ENCODE data around the gene DCST2. TPM values are rescaled to one million over a fixed set of nuclear protein-coding genes. Genes with fewer than 3 reads are reported as not detected.

Gene DCST2
- total RNA-seq, 6 experiments from 2014 or later, result 0.08 to 0.14 TPM; not detected in 4

- Mint-ChIP-seq H3K4me1 (ENCODE audit: low read depth) (peaks cover 29% of the 10 kb centered on the region), H3K27ac (no peak within 1 kb of the TSS), H3K36me3 (ENCODE audit: low read depth) (peaks cover 35% of the 10 kb centered on the region), H3K27me3 (ENCODE audit: insufficient read depth) (peaks cover 7% of the 10 kb centered on the region), H3K4me3 (peak within 1 kb of the TSS; percentile 95; the same call in 1 of the 2 replicates), H3K9me3 (no peaks in the 10 kb centered on the region)
- DNase-seq, result peak; percentile 87
- TF ChIP-seq, protein P1, sequence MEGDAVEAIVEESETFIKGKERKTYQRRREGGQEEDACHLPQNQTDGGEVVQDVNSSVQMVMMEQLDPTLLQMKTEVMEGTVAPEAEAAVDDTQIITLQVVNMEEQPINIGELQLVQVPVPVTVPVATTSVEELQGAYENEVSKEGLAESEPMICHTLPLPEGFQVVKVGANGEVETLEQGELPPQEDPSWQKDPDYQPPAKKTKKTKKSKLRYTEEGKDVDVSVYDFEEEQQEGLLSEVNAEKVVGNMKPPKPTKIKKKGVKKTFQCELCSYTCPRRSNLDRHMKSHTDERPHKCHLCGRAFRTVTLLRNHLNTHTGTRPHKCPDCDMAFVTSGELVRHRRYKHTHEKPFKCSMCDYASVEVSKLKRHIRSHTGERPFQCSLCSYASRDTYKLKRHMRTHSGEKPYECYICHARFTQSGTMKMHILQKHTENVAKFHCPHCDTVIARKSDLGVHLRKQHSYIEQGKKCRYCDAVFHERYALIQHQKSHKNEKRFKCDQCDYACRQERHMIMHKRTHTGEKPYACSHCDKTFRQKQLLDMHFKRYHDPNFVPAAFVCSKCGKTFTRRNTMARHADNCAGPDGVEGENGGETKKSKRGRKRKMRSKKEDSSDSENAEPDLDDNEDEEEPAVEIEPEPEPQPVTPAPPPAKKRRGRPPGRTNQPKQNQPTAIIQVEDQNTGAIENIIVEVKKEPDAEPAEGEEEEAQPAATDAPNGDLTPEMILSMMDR (IDR thresholded peaks at IDR 0.05), result no peak
These were observed 62.8 kb downstream of the DCST2 start, which contains the start of gene SHC1 for GRCh38 chr1:154970631-154971340. TSS of gene SHC1 (minus strand) at chr1:154970747. CDS start at chr1:154970526, 221 bp downstream.

DNA sequence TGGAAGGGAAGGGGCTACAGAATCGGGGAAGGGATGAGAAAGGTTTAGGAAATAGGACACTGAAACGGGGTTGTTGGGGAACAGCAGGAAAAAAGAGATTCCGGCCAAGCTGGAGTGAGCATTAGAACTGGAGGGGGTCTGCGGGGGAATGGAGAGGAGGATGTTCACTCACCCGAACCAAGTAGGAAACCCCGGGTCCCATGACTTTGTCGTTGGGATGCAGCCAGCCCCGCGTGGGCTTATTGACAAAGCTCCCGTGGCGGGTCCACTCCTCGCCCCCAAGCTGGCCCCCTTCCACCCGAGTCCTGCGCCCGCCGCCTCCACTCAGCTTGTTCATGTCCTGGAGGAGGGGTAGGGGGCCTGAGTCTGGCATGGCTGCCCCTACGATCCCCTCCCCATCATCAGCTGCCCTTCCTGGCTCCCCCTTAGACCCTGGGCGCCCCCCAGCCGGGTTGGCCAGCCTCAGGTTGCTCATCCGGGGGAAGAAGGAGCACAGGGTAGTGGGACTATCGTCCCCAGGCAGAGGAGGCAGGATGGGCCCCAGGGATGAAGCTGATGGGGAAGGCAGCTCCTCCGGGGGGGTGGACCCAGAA, 63.6 kb downstream of the DCST2 start:
- peaks cover 7% of the 10 kb centered on the region for H3K27me3 Mint-ChIP-seq (ENCODE audit: insufficient read depth)
- H3K4me1 Mint-ChIP-seq (ENCODE audit: low read depth), result peaks cover 36% of the 10 kb centered on the region
- DNase-seq, result no peak
- H3K9me3 Mint-ChIP-seq, result no peaks in the 10 kb centered on the region
- peaks cover 43% of the 10 kb centered on the region for H3K36me3 Mint-ChIP-seq (ENCODE audit: low read depth)
- H3K4me3 Mint-ChIP-seq, result peak overlapping the region; percentile 95; the same call in 1 of the 2 replicates
- H3K27ac Mint-ChIP-seq, result no peak overlapping the region
- TF ChIP-seq, protein P1 (IDR thresholded peaks at IDR 0.05), result no peak

DNA sequence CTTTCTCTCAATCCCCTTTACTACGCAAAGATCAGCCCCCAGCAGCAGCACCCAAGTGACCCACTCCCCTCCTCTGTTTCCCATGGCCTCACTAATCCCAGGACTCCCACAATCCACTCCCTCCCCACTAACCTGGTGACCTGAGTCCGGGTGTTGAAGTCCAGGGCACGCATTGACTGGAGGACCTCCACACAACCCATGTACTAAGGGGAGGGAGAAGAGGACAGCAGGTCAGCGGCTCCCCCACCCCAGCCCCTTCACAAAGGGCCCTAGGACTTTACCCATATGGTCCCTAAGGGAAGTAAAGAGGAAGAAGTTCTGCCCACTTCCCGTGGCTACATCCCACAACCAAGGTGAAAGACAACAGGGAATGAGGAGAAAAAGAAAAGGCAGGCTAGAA, 64.3 kb downstream of the DCST2 start:
- H3K4me1 Mint-ChIP-seq (ENCODE audit: low read depth), result peaks cover 41% of the 10 kb centered on the region

GRCh38 chr1:154968731-154969130, 64.8 kb downstream of the DCST2 start:
- H3K36me3 Mint-ChIP-seq (ENCODE audit: low read depth), result peaks cover 46% of the 10 kb centered on the region
- TF ChIP-seq, protein P1 (IDR thresholded peaks at IDR 0.05), result no peak
- DNase-seq, result no peak
- H3K27me3 Mint-ChIP-seq (ENCODE audit: insufficient read depth), result peaks cover 7% of the 10 kb centered on the region
- no peak overlapping the region for H3K27ac Mint-ChIP-seq
- peak overlapping the region; percentile 95; the same call in 1 of the 2 replicates for H3K4me3 Mint-ChIP-seq
- H3K9me3 Mint-ChIP-seq, result no peaks in the 10 kb centered on the region
- peaks cover 47% of the 10 kb centered on the region for H3K4me1 Mint-ChIP-seq (ENCODE audit: low read depth)

More for the DNA sequence above, 64.3 kb downstream of the DCST2 start:
- Mint-ChIP-seq H3K4me3 (peak overlapping the region; percentile 95; the same call in 1 of the 2 replicates), H3K9me3 (no peaks in the 10 kb centered on the region), H3K36me3 (ENCODE audit: low read depth) (peaks cover 43% of the 10 kb centered on the region), H3K27ac (no peak overlapping the region), H3K27me3 (ENCODE audit: insufficient read depth) (peaks cover 7% of the 10 kb centered on the region)
- DNase-seq, result no peak
- TF ChIP-seq, protein P1 (IDR thresholded peaks at IDR 0.05), result no peak

Small RNA genes lying within 50 kb of the gene (microRNA-seq; reads per million reads assigned to microRNA genes)
- gene MIR4258, result not detected

Other genes with a start within 250 kb of the DCST2 start
- gene KCNN3, start 163.5 kb downstream of the DCST2 start, total RNA-seq (2021; fragmentation: NEBNext Ultra II Directional; extraction: Animal tissue kit (Norgen Biotek cat#: 25700)), result not detected
- 10 to 100 TPM; 29.1 to 33.4 (median 32.5) TPM for gene PMVK, start 97.1 kb downstream of the DCST2 start, total RNA-seq (2021; fragmentation: NEBNext Ultra II Directional; extraction: Animal tissue kit (Norgen Biotek cat#: 25700))
- gene PBXIP1, start 77.7 kb downstream of the DCST2 start, total RNA-seq (2021; fragmentation: NEBNext Ultra II Directional; extraction: Animal tissue kit (Norgen Biotek cat#: 25700)), result 10 to 100 TPM; 26.4 to 42.5 (median 28.1) TPM
- 10 to 100 TPM; 19.9 to 23.7 (median 21.3) TPM for gene PYGO2, start 72.0 kb downstream of the DCST2 start, total RNA-seq (2021; fragmentation: NEBNext Ultra II Directional; extraction: Animal tissue kit (Norgen Biotek cat#: 25700))
- gene SHC1, start 63.0 kb downstream of the DCST2 start, total RNA-seq (2021; fragmentation: NEBNext Ultra II Directional; extraction: Animal tissue kit (Norgen Biotek cat#: 25700)), result 100 to 1,000 TPM; 371 to 461 (median 401) TPM
- gene CKS1B, start 59.1 kb downstream of the DCST2 start, total RNA-seq (2021; fragmentation: NEBNext Ultra II Directional; extraction: Animal tissue kit (Norgen Biotek cat#: 25700)), result 100 to 1,000 TPM in 3 of 6 experiments, 10 to 100 TPM in 3; 52.7 to 111 (median 98.8) TPM
- gene FLAD1, start 50.4 kb downstream of the DCST2 start, total RNA-seq (2021; fragmentation: NEBNext Ultra II Directional; extraction: Animal tissue kit (Norgen Biotek cat#: 25700)), result 10 to 100 TPM; 25.1 to 35.3 (median 29.6) TPM
- under 1 TPM in 1 of 6 experiments, not detected in 5; 0.46 TPM for gene LENEP, start 40.2 kb downstream of the DCST2 start, total RNA-seq (2021; fragmentation: NEBNext Ultra II Directional; extraction: Animal tissue kit (Norgen Biotek cat#: 25700))
- 10 to 100 TPM; 31.1 to 37.1 (median 34.1) TPM for gene ZBTB7B, start 31.0 kb downstream of the DCST2 start, total RNA-seq (2021; fragmentation: NEBNext Ultra II Directional; extraction: Animal tissue kit (Norgen Biotek cat#: 25700))
- not detected for gene DCST1, start within 50 bp of the DCST2 start, total RNA-seq (2021; fragmentation: NEBNext Ultra II Directional; extraction: Animal tissue kit (Norgen Biotek cat#: 25700))
- gene ADAM15, start 17.5 kb upstream of the DCST2 start, total RNA-seq (2021; fragmentation: NEBNext Ultra II Directional; extraction: Animal tissue kit (Norgen Biotek cat#: 25700)), result 10 to 100 TPM; 51.1 to 66.9 (median 63.7) TPM
- gene EFNA4, start 30.0 kb upstream of the DCST2 start, total RNA-seq (2021; fragmentation: NEBNext Ultra II Directional; extraction: Animal tissue kit (Norgen Biotek cat#: 25700)), result 1 to 10 TPM; 3.6 to 5.6 (median 4.8) TPM
- under 1 TPM; 0.25 to 0.87 (median 0.55) TPM for gene EFNA3, start 45.1 kb upstream of the DCST2 start, total RNA-seq (2021; fragmentation: NEBNext Ultra II Directional; extraction: Animal tissue kit (Norgen Biotek cat#: 25700))
- gene EFNA1, start 94.1 kb upstream of the DCST2 start, total RNA-seq (2021; fragmentation: NEBNext Ultra II Directional; extraction: Animal tissue kit (Norgen Biotek cat#: 25700)), result under 1 TPM in 1 of 6 experiments, not detected in 5; 0.19 TPM
- gene SLC50A1, start 102.1 kb upstream of the DCST2 start, total RNA-seq (2021; fragmentation: NEBNext Ultra II Directional; extraction: Animal tissue kit (Norgen Biotek cat#: 25700)), result 10 to 100 TPM; 23.5 to 36.4 (median 29.5) TPM
- 100 to 1,000 TPM in 1 of 6 experiments, 10 to 100 TPM in 5; 66.2 to 110 (median 86.2) TPM for gene DPM3, start 106.8 kb upstream of the DCST2 start, total RNA-seq (2021; fragmentation: NEBNext Ultra II Directional; extraction: Animal tissue kit (Norgen Biotek cat#: 25700))
- 100 to 1,000 TPM; 231 to 351 (median 285) TPM for gene KRTCAP2, start 139.5 kb upstream of the DCST2 start, total RNA-seq (2021; fragmentation: NEBNext Ultra II Directional; extraction: Animal tissue kit (Norgen Biotek cat#: 25700))
- gene TRIM46, start 140.1 kb upstream of the DCST2 start, total RNA-seq (2021; fragmentation: NEBNext Ultra II Directional; extraction: Animal tissue kit (Norgen Biotek cat#: 25700)), result 1 to 10 TPM; 5.1 to 7.1 (median 6.1) TPM
- gene THBS3, start 174.1 kb upstream of the DCST2 start, total RNA-seq (2021; fragmentation: NEBNext Ultra II Directional; extraction: Animal tissue kit (Norgen Biotek cat#: 25700)), result 10 to 100 TPM; 13.9 to 20.3 (median 16.9) TPM
- gene MTX1, start 174.9 kb upstream of the DCST2 start, total RNA-seq (2021; fragmentation: NEBNext Ultra II Directional; extraction: Animal tissue kit (Norgen Biotek cat#: 25700)), result 10 to 100 TPM; 49.8 to 55.4 (median 51.5) TPM
- gene ENTREP3, start 221.7 kb upstream of the DCST2 start, total RNA-seq (2021; fragmentation: NEBNext Ultra II Directional; extraction: Animal tissue kit (Norgen Biotek cat#: 25700)), result 10 to 100 TPM; 53.6 to 81.3 (median 58.8) TPM
- 100 to 1,000 TPM; 125 to 150 (median 135) TPM for gene SCAMP3, start 228.6 kb upstream of the DCST2 start, total RNA-seq (2021; fragmentation: NEBNext Ultra II Directional; extraction: Animal tissue kit (Norgen Biotek cat#: 25700))
- gene CLK2, start 239.7 kb upstream of the DCST2 start, total RNA-seq (2021; fragmentation: NEBNext Ultra II Directional; extraction: Animal tissue kit (Norgen Biotek cat#: 25700)), result 10 to 100 TPM; 24.8 to 32.8 (median 30.0) TPM
- gene HCN3, start 243.7 kb upstream of the DCST2 start, total RNA-seq (2021; fragmentation: NEBNext Ultra II Directional; extraction: Animal tissue kit (Norgen Biotek cat#: 25700)), result 1 to 10 TPM; 1.3 to 1.6 (median 1.5) TPM